ENCODE data around the gene TRPM3.
"Not testable (repeated sequence)": the region's sequence is repeated elsewhere in the genome, so short reads cannot be mapped to it uniquely, and the experiment has no call there.

TRPM3 gene

DNA sequence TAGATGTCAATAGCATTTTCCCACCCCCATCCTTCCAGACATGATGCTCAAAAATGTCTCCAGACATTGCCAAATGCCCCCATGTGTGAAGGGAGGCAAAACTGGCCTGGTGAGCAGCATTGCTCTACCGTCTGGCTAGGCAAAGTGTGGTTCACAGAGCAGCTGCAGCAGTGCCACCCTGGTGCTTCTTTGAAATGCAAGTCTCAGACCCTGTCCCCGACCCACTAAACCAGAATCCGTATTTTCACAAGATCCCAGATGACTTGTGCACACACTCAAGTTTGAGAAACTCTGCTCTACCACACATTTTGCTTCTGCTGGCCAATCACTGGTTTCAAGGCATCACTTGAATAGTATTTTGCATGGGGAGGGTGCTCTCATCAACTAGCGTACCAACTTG lies 480.4 kb downstream of the TRPM3 start:
- DNase-seq, result no peak

DNA sequence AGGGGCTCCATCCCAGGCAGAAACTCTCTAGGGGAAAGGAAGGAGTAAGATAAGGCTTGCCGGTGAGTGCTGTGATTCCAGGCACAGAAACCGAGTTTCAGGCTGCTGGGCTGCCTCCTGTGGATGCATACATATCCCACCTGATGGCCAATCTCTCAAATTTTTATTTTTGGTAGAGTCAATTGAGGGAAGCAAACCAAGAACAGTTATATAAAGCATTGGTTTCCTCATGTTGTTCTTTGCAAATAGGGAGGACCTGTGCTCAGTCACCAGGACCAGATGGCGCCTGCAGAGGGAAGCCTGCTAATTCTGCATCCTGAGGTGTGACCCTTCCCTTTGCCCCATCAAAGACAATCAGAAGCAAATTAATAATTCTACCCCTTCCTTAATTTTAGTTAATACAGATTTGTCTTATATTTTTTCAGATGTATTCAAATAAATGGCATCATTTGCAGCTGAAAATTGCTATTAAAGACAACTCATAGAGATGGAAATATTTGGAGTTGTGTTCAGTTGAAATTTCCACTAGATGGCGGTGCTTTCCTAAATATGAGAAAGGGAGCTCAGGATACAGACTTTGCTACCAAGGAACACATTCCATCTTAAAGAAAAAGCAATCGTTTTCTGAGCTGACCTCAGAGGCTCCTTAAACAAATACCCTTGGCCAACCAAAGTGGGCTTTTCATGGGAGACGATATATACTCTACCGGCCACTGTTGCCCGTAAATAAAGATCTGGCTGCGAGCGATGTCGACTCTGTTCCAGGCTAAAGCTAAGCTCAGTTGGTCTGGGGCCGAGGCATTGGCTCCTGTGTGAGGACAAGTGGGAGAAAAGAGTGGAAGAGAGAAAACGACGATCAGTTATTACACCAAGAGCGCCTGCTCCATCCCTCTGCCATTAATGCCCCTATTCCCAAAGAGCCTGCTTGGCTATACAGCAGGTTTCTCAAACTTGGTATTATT lies 481.3 kb downstream of the TRPM3 start:
- DNase-seq, result peak; percentile 23 to 82

DNA sequence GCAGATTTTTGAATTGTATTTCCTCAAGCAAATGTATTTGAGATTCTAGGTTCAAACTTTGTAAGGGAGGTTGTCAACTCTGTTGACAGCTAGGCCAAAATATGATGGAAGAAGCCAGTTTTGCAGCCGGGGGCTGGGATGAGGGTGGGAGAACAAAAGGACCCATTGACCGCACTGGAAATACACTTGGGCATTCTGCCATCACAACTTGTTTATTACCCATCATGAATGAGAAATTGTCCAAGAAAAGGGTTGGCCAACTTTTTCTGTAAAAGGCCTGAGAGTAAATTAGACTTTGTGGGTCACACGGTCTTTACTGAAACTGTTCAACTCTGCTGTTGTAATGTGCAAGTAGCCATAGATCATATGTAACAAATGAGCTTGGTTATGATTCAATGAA lies 485.6 kb downstream of the TRPM3 start:
- no peak for DNase-seq

DNA sequence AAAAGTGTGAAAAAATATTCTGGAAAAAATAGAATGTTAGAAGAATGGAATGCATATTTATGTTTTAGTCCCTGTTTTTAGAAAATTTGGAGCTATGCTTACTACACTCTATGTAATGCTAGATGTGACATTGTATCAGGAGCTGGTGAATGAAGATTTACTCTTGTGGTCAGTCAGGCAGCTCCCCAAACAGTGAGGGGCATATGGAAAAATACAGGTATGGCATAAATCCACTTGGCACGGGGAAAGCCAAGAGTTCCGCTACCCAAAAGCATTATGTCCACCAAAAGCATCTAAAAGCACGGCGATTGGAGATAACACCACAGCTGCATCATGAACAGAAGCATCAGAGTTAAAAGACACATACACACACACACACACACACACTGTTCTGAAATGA lies 486.7 kb downstream of the TRPM3 start:
- DNase-seq, result peak; percentile 6 to 15

DNA sequence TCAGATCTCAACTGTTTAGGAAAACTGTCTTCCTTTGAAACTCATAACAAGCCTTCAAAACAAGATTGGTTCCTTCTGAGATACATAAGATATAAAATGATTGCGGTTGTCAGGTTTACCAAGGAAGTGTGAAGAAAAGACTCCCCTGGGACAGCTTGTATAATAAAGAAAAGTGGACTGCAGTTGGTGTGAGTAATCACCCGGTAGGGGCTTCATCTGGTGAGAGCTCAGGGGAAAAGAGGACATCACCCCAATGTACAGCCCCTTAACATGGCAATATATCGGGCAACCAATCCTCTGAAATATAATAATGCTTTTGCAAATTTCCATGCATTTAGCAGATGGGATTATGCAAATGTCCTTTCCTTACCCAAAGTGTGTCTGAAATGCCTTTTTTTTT lies 490.4 kb downstream of the TRPM3 start:
- DNase-seq, result no peak

DNA sequence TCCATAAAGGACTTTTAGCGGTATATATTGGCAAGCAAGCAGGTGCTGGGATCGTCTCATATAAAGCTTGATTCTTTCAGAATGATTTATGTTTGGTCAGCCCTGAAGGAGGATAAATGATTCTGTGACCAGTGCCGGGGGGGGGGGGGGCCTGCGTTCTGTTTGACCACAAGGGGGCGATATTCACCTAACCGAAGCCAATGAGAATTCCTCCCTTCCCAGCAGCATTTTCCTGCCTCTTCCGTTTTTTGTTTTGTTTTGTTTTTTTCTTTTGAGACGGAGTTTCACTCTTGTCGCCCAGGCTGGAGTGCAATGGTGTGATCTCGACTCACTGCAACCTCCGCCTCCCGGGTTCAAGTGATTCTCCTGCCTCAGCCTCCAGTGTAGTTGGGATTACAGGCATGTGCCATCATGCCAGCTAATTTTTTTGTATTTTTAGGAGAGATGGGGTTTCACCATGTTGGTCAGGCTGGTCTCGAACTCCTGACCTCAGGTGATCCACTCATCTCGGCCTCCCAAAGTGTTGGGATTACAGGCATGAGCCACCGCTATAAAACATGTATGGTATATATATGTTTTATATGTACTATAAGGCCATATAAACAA lies 492.2 kb downstream of the TRPM3 start:
- not testable (repeated sequence) for DNase-seq

DNA sequence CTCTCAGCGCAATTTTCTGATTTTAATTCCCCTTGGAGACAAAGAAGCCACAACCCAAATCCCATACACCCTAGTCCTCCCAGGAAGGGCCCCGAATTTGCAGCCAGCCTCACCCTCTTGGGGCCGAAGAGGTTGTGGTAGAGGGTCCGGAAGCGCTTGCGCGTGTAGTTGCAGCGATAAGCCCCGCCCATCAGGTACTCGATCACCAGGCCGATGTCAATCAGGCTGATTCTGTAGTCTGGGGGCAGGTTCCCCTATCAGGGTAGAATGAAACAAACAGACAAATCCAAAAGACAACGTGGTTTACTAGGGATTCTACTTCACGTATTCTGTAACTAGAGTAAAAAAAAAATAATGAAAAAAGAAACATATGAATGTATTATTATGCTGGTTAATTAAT lies 496.3 kb downstream of the TRPM3 start:
- no peak for DNase-seq

DNA sequence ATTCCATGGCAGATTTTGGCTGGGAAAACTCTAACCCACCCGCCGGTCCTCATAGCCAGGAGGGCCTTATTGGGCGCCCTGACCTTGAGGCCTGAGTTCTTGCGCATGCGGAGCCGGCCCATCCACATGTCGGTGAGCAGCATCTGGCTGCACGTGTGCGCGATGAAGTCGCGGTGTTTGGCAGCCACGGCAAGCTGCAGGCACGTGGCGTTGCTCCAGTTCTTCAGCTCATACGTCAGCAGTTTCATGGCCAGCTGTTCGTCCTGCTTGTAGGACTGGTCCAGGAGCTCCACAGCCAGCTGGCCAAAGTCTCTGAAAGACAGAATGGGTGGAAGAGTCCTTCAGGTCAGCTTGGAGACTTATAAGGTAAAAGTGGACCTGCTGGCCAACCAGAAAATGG lies 502.6 kb downstream of the TRPM3 start:
- DNase-seq, result no peak

DNA sequence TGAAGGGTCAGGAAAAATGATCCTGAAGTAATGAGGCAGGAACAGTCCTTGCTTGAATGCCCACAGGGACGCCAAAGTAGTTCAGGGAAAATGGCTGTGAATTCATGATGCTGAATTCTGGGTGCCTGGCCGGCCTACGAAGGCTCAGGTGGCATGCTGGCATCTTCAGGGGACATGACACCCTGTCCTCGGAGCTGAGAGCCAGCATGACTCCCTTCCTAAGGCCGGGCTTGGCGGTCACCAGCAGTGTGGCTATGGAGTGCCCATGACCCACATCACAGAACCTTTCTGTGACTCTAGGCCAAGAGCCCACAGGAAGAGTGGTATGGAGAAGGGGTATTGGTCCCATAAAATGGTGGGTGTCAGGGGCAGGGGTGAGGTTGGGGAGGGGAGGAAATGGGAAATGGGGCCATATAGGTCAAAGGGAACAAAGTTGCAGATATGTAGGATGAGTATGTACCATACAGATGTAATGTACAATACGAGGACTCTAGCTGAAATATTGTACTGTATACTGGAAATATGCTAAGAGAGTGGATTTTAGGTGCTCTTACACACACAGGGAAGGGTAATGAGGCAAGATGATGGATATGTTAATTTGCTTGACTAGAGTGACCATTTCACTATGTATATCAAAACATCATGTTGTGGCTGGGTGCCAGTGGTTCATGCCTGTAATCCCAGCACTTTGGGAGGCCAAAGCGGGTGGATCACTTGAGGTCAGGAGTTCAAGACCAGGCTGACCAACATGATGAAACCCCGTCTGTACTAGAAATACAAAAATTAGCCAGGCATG lies 504.2 kb downstream of the TRPM3 start:
- no peak for DNase-seq

DNA sequence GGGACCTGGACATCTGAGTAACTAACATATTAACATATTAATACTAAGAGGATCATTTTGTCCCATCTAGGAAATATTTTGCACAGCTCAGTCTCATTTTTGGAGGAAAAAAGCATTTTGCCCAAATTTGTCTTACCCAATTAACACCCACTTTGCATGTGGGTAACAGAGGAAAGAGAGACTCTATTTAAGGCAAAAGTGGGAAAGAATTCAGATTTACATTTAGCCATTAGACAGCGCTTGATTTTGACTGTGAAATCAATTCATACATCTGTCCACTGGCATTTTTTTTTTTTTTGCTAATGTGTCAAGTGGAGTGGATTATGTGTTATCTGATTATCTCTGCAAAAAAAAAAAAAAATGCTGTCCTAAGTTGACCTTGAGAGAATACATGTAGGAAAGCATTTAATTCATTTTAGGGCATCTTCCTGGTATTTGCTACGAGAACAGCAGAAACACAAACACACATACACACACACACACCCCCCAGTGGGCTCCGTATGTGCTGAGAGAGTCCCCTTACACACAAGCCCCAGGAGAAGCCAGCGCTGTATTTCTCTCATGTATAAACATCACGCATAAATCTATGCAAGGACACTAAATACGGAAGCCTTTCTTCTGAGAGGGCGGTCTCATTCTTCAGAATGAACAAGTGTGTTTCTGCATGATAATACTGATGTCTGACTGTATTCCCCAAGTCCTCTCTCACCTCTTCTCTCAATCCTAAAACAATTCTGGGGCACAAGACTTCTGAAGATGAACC lies 505.0 kb downstream of the TRPM3 start:
- DNase-seq, result no peak

DNA sequence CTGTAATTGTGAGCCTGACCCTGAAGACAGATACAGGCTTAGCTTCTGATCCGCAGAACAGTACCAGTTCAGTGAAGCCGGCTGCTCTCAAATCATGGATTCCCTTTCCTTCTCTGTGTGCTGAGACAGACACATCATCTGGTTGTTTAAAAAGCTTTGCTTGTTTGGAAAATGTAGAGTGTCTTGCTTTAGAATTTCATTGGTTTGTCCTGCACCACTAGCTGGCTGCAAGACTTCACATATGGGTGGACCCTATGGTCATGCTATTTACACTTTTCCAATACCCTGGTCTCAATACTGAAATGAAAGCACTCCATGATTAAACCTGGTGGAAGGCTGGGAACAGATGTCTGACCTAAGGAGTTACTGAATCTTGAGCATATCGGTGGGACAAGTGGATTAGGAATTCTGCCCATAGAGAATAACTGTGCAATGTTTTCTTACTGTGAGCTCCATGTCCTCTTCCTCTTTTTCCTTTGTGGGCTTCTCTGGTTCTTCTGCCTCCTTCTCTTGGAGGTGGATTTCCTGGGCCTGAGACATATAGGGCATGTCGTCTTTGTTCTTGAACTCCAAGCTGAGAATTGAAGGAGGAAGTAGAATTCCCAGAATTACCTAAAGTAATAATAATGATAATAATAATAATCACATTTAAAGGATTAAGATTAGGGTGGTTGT lies 505.8 kb downstream of the TRPM3 start:
- DNase-seq, result no peak

DNA sequence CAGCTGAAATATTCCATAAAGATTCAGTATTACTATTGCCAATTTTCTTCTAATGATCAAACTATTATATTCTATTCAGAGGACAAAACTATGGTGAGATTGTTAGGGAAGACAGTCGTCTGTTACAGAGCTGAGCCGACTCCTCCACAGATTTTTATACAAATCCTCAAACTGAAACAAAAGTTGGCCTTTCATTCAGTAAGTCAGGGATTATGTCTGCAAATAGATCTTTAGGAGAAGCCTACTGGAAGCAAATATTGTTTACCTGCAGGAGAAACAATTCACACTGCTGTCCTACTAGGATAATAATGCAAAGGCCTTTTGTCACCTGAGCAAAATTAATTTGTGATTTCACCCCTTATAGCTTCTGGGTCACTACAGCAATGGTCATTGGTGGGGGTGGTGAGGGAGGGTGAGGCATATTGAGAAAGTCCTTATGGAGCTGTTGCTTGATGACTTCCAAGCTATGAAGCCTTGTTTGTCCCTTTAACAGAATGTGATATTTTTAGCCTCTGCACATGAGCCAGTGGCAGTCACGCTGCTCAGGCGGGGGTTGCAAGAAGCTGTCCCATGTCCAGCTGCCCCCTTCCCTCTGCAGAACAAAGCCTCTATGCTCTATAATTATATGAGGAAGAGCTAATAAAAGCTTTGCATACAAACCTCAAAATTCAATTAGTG lies 506.5 kb downstream of the TRPM3 start:
- peak; percentile 50 to 83 for DNase-seq

DNA sequence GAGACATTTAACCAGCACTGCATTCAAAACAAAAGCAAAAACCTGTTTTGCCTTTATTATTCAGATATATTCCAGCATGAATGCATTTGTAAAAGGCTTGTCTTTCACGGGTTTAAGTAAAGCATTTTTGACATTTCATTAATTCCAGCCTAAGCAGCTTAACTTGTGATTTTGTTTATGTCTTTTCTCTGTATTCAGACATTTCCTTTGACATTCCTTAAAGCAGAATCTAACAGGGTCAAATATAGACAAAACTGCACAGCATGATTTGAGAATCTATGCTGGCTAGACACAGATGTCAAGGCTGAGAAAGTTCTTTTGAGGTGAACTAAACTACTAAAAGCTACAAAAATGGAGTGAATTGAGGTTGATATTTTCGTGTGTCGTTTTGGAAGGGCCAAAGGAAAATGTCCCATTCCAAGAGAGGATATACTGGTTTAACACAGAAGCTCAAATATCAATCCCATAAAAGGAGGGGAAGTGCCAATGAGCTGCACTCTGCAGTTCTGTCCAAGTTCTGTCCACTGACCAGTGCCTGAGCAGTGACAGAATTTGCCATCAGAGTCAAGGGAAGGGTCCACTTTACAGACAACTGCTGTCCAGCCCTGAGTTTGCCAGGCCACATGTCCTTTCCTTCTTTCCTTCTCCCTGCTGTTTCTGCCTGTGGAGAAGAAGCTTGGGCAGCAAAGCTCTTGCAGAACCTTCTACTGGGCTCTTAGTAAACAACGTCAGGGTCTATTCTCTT lies 508.2 kb downstream of the TRPM3 start:
- DNase-seq, result no peak

DNA sequence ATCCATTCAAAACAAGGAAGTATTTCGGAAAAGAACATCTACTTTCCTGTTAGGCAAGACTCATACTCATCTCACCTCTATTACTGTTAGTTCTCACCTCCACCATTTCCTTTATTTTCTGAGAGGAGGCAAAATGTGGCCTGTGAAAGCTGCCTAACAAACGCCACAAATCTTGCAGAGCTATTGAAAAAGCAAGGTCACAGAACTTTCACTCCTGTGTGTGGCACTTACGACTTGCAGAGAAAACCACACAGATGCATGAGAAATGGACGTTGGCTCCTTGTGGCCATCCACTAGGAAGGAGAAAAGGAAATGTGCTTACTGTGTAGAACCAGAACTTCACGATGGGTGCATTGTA lies 511.2 kb downstream of the TRPM3 start:
- no peak for DNase-seq

DNA sequence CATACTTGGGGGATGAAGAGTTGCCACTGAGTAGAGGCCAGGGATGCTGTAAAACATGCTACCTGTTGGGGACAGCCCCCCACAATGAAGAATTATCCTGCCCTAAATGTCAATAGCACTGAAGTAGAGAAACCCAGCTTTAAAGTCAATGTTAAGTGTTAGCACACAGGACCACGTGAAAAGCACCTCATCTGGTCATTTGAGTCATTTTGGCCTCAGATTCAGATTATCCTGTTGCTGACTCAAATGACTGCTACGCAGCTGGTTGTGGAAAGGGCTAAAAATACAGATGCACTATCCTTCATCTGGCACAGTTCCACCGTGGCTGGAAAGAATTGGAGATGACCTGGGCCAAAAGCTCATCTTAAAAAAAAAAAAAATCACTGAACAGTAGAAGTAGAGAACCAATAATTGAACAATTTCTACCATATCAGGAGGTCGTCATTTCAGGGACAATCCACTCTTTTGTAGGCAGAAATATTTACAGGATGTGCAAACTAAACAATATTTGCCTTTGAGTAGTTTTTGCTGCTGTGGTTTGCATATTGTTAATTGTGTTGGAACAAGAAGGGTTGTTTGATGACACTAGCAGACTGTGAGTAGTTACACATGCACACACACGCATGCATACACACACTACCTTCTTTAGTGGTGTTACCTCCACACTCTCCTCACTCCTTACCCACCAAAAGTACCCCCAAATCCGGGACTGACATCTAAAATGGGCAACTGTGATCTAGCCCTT lies 511.7 kb downstream of the TRPM3 start:
- no peak for DNase-seq

DNA sequence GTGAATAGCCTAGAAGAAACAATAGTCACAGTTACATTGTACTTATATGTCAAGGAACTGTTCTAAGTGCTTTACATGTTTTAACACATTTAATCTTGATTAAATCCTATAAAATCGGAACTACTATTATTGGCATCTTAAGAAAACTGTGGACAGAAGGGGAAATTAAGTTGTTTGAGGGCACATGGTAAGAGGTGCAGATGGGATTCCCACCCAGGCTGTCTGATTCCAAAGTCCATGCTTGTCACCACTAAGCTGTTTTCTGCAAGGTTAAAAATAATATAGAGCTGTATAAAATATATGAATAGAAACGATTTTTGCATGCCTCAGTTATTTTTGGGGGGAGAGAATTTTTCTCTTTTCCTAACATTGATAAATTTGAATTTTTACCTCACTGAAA lies 512.4 kb downstream of the TRPM3 start:
- no peak for DNase-seq

DNA sequence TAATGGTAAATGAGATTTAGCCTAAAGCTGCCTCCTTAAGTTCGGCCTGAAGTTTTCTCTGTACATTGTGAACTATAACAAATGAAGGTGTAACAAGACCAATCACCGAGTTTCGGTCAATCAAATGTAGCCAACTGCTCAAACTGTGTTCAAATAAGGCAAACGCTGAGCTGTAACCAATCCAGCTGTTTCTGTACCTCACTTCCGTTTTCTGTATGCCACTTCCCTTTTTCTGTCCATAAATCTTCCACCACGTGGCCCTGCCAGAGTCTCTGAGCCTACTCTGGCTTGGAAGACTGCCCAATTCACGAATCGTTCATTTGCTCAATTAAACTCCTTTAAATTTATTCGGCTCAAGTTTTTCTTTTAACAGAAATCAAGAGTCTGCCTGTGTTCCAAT lies 513.5 kb downstream of the TRPM3 start:
- DNase-seq, result no peak

DNA sequence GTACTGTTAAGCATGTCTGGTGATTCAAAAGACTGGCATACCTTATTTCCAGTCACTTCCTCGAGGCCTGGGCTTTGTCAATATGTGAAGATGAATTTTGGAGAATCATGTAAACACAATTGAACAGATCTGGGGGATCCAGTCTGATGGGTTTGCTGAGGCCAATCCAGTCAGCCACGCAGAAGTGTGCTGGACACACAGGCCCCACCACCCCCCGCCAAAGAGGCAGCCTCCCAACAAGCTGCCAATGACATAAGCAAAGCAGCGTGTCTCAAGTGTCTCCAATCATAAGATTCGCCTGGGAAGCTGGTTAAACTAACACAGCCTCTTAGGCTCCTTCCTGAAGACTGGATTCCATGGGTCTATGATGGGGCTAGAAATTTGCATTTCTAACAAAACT lies 514.1 kb downstream of the TRPM3 start:
- no peak for DNase-seq

DNA sequence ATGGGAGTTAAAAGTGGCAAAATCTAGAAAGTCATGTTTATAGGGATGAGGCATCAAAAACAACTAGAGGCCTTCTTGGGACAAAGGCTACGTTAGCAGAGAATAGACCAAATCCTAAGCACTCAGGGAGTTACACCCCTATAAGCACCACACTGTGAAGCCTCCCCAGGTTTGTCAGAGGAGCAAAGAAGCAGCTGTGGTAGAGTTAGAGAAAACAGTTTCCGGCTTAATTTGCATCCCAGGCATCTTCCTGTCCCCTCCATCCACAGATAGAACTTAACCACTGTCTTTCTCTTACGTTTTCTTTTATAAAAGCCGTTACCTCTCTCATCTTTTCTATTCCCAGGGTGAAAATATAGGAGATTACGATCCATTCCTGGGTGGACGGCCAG lies 518.4 kb downstream of the TRPM3 start:
- no peak for DNase-seq

DNA sequence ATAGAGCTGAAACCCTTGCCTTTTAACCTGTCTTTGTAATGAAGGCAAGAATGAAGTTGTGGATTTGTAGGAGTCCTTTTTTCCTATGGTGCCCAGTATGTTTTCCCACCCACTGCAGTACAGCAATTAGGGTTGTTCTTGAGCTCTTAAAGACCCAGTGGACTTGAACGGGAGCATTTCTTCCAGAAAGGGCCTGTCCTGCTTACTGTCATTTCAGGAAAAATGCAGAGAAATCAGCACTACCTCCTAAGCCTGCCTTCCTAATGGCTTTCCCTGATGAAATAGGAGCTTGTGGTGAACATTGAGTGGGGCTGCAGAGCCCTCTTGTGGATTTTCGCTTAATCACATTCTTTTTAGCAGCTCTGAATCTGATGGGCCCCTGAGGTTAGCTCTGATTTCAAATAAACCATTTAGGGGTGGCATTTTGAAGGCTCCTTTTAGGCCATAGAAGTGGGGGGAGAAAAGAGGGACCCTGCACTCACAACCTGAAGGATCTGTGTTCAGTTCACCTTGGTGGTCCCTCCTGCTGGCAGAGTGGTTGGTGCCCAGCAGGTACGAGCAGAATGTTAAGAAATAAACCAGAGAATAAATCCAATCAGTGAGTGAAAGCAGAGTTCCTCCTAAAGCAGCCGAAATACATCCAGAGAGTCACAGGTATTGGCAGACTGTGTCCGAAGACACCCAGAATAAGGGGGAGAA lies 519.0 kb downstream of the TRPM3 start:
- DNase-seq, result peak; percentile 63 to 80
